Measurements from ENCODE around the gene HJURP.

HJURP gene

DNA sequence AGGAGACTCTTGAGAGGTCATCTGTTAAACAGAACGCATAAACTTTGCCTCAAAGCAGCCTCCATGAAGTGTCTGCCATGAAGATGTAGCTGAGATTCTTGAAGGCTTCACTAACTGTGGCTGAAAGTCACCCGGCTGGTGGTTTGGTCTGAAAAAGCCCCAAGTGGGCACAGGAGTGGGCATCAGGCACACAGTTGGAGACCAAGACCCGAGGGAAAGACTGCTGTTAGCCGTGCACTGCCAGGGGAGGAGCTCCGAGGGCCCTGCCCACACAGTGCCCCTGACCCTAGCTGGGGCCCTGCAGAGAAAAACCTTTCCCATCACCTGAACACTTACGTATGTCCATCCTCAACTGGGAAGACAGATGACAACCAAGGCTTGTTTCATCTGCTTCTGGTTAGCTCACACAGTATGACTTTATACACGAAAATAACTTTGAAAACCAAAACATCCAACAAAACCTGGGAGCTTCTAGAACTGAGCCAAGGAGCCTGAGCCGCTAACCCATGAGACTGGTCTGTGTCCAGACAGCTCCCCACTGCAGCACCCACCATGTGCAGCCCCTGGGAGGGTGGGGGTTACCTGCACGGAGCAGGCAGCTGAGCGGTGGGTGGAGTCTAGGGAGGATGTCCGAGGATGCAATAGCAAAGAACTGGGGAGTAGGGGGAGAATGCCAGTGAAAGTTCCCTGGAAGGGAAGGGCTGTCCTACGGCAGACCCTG lies 15.4 kb downstream of the HJURP start:
- Histone ChIP-seq H3K36me3 (ENCODE audit: insufficient read depth, low read length) (peaks cover 32% of the 10 kb centered on the region), H3K27ac (ENCODE audit: low read depth, low read length) (no peak overlapping the region), H2AFZ (ENCODE audit: low read length, unreplicated experiment) (no peak overlapping the region), H3K4me1 (ENCODE audit: control insufficient read depth, insufficient read depth, low read length, unreplicated experiment) (no peaks in the 10 kb centered on the region), H3K27me3 (ENCODE audit: insufficient read depth, low read length) (no peaks in the 10 kb centered on the region), H3K79me2 (ENCODE audit: control insufficient read depth, insufficient read depth, low read length, unreplicated experiment) (peaks cover 76% of the 10 kb centered on the region), H3K4me3 (ENCODE audit: low read depth, low read length) (no peak overlapping the region)

DNA sequence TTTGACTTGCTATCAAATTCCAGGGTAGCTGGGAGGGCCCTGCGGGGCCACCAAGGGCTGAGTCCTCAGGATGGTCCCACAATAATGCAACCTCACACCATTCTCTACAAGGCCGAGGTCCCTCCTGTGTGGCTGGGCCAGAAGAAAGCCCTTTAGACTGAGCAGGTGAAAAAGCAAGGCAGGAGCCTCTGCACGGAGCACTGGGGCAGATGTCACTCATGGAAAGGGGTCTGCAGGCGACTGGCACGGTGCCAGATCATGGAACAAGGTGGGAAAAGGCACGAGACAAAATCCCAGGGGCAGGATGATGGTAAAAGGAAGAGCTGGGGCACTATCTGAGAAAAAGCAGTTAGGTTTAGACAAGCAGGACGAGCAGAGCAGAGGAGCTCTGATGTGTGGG lies 16.1 kb downstream of the HJURP start:
- H3K79me2 ChIP-seq (ENCODE audit: control insufficient read depth, insufficient read depth, low read length, unreplicated experiment): peaks cover 72% of the 10 kb centered on the region
- no peak overlapping the region for H3K27ac ChIP-seq (ENCODE audit: low read depth, low read length)
- H2AFZ ChIP-seq (ENCODE audit: low read length, unreplicated experiment): peak overlapping the region; percentile 51
- H3K27me3 ChIP-seq (ENCODE audit: insufficient read depth, low read length): no peaks in the 10 kb centered on the region
- peaks cover 32% of the 10 kb centered on the region for H3K36me3 ChIP-seq (ENCODE audit: insufficient read depth, low read length)
- H3K4me1 ChIP-seq (ENCODE audit: control insufficient read depth, insufficient read depth, low read length, unreplicated experiment): no peaks in the 10 kb centered on the region
- H3K4me3 ChIP-seq (ENCODE audit: low read depth, low read length): no peak overlapping the region

- H3K27ac ChIP-seq (ENCODE audit: low read depth, low read length): no peak overlapping the region
- H3K4me1 ChIP-seq (ENCODE audit: control insufficient read depth, insufficient read depth, low read length, unreplicated experiment): no peaks in the 10 kb centered on the region
- H2AFZ ChIP-seq (ENCODE audit: low read length, unreplicated experiment): peak overlapping the region; percentile 51
Measured at GRCh38 chr2:233837694-233838229, 16.6 kb downstream of the HJURP start.

GRCh38 chr2:233836359-233836758 lies 18.0 kb downstream of the HJURP start:
- H3K4me3 ChIP-seq (ENCODE audit: low read depth, low read length): no peak overlapping the region
- H3K36me3 ChIP-seq (ENCODE audit: insufficient read depth, low read length): peaks cover 18% of the 10 kb centered on the region; the same call in 1 of the 2 replicates
- H3K79me2 ChIP-seq (ENCODE audit: control insufficient read depth, insufficient read depth, low read length, unreplicated experiment): peaks cover 53% of the 10 kb centered on the region
- H2AFZ ChIP-seq (ENCODE audit: low read length, unreplicated experiment): no peak overlapping the region
- H3K27ac ChIP-seq (ENCODE audit: low read depth, low read length): no peak overlapping the region
- no peaks in the 10 kb centered on the region for H3K27me3 ChIP-seq (ENCODE audit: insufficient read depth, low read length)
- no peaks in the 10 kb centered on the region for H3K4me1 ChIP-seq (ENCODE audit: control insufficient read depth, insufficient read depth, low read length, unreplicated experiment)

More at GRCh38 chr2:233837694-233838229, 16.6 kb downstream of the HJURP start:
- peaks cover 32% of the 10 kb centered on the region for H3K36me3 ChIP-seq (ENCODE audit: insufficient read depth, low read length)
- H3K79me2 ChIP-seq (ENCODE audit: control insufficient read depth, insufficient read depth, low read length, unreplicated experiment): peaks cover 67% of the 10 kb centered on the region
- H3K27me3 ChIP-seq (ENCODE audit: insufficient read depth, low read length): no peaks in the 10 kb centered on the region
- H3K4me3 ChIP-seq (ENCODE audit: low read depth, low read length): no peak overlapping the region

DNA sequence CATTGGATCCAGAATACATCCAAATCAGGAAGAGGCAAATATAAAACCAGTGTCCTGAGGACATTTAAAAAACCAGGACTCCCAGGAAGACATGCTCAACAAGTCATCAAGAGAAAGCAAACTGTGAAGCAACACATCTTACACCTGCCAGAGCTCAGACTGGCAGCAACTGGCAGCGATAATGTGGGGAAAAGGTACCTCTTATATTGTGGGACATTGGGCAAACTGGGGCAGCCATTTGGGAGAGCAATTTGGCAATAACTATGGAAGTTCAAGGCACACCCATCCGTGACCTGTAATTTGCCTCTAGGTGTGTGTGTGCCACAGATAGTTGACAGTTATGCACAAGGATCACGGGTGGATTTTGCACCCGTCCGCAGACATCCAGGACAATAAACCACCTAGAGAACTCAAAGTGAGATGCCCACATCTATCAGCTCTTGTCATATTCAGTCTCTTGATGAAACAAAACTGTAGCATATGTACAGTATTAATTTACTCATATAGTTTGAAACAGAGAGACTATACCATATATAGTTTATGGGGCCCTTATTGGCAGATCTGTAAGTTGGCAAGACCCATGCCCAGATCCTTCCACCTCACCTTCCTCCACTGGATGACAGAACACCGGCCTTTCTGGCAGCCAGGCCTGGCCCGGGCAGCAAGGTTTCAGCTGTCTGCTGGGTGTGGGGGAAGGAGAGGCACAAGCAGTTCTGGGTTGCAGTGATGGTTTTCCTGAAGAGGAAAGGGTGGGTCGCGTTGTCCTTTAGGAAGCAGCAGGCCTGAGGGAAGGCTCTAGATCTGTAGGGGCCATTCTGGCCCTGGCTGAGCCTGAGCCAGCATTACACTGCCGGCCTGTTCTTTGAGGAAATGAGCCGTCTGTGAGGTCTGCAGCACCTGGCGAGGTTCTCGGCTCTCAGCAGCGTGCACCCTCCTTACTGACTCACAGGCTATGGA lies 18.8 kb downstream of the HJURP start:
- Histone ChIP-seq H3K27ac (ENCODE audit: low read depth, low read length) (no peak overlapping the region), H3K36me3 (ENCODE audit: insufficient read depth, low read length) (peaks cover 10% of the 10 kb centered on the region; the same call in 1 of the 2 replicates), H3K4me3 (ENCODE audit: low read depth, low read length) (no peak overlapping the region), H3K79me2 (ENCODE audit: control insufficient read depth, insufficient read depth, low read length, unreplicated experiment) (peaks cover 44% of the 10 kb centered on the region), H3K4me1 (ENCODE audit: control insufficient read depth, insufficient read depth, low read length, unreplicated experiment) (no peaks in the 10 kb centered on the region), H3K27me3 (ENCODE audit: insufficient read depth, low read length) (no peaks in the 10 kb centered on the region), H2AFZ (ENCODE audit: low read length, unreplicated experiment) (no peak overlapping the region)

DNA sequence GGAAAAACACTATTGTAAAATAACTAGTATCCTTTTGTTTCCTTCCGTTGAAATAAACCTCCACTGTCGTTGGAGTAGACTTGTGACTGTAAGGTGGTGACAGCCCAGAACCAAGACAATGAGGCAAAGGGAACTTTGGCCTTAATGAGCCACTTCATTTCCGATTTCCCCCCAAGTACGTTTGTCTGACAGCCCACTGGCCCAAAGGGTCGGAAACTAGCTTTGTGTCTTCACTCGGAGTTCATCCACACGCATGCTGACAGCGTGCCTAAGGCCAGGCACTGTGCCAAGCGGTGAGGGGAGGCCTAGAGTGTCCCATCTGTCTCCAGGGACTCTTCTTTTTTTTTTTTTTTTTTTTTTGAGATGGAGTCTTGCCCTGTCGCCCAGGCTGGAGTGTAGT lies 21.0 kb downstream of the HJURP start:
- Histone ChIP-seq H3K27me3 (ENCODE audit: insufficient read depth, low read length) (no peaks in the 10 kb centered on the region), H3K79me2 (ENCODE audit: control insufficient read depth, insufficient read depth, low read length, unreplicated experiment) (peaks cover 23% of the 10 kb centered on the region), H3K4me3 (ENCODE audit: low read depth, low read length) (no peak overlapping the region), H3K36me3 (ENCODE audit: insufficient read depth, low read length) (no peaks in the 10 kb centered on the region), H2AFZ (ENCODE audit: low read length, unreplicated experiment) (no peak overlapping the region), H3K4me1 (ENCODE audit: control insufficient read depth, insufficient read depth, low read length, unreplicated experiment) (no peaks in the 10 kb centered on the region), H3K27ac (ENCODE audit: low read depth, low read length) (peak overlapping the region; percentile 10; the same call in 1 of the 2 replicates)

- peak overlapping the region; percentile 10; the same call in 1 of the 2 replicates for H3K27ac ChIP-seq (ENCODE audit: low read depth, low read length)
- no peaks in the 10 kb centered on the region for H3K36me3 ChIP-seq (ENCODE audit: insufficient read depth, low read length)
- no peaks in the 10 kb centered on the region for H3K4me1 ChIP-seq (ENCODE audit: control insufficient read depth, insufficient read depth, low read length, unreplicated experiment)
- no peak overlapping the region for H3K4me3 ChIP-seq (ENCODE audit: low read depth, low read length)
- peaks cover 18% of the 10 kb centered on the region for H3K79me2 ChIP-seq (ENCODE audit: control insufficient read depth, insufficient read depth, low read length, unreplicated experiment)
- no peak overlapping the region for H2AFZ ChIP-seq (ENCODE audit: low read length, unreplicated experiment)
- no peaks in the 10 kb centered on the region for H3K27me3 ChIP-seq (ENCODE audit: insufficient read depth, low read length)
Measured at GRCh38 chr2:233832869-233833311, 21.4 kb downstream of the HJURP start.

- Histone ChIP-seq H3K4me1 (ENCODE audit: control insufficient read depth, insufficient read depth, low read length, unreplicated experiment) (no peaks in the 10 kb centered on the region), H3K4me3 (ENCODE audit: low read depth, low read length) (no peak overlapping the region), H3K36me3 (ENCODE audit: insufficient read depth, low read length) (no peaks in the 10 kb centered on the region), H3K27me3 (ENCODE audit: insufficient read depth, low read length) (no peaks in the 10 kb centered on the region), H3K27ac (ENCODE audit: low read depth, low read length) (peak overlapping the region; percentile 27; the same call in 1 of the 2 replicates), H3K79me2 (ENCODE audit: control insufficient read depth, insufficient read depth, low read length, unreplicated experiment) (peaks cover 13% of the 10 kb centered on the region), H2AFZ (ENCODE audit: low read length, unreplicated experiment) (no peak overlapping the region)
Measured at GRCh38 chr2:233832414-233832813, 21.9 kb downstream of the HJURP start.

- Histone ChIP-seq H3K4me1 (ENCODE audit: control insufficient read depth, insufficient read depth, low read length, unreplicated experiment) (no peaks in the 10 kb centered on the region), H3K4me3 (ENCODE audit: low read depth, low read length) (no peak overlapping the region), H3K36me3 (ENCODE audit: insufficient read depth, low read length) (no peaks in the 10 kb centered on the region), H3K79me2 (ENCODE audit: control insufficient read depth, insufficient read depth, low read length, unreplicated experiment) (peaks cover 10% of the 10 kb centered on the region), H3K27me3 (ENCODE audit: insufficient read depth, low read length) (no peaks in the 10 kb centered on the region), H3K27ac (ENCODE audit: low read depth, low read length) (peak overlapping the region; percentile 27; the same call in 1 of the 2 replicates), H2AFZ (ENCODE audit: low read length, unreplicated experiment) (no peak overlapping the region)
Measured at GRCh38 chr2:233831861-233832260, 22.5 kb downstream of the HJURP start.

DNA sequence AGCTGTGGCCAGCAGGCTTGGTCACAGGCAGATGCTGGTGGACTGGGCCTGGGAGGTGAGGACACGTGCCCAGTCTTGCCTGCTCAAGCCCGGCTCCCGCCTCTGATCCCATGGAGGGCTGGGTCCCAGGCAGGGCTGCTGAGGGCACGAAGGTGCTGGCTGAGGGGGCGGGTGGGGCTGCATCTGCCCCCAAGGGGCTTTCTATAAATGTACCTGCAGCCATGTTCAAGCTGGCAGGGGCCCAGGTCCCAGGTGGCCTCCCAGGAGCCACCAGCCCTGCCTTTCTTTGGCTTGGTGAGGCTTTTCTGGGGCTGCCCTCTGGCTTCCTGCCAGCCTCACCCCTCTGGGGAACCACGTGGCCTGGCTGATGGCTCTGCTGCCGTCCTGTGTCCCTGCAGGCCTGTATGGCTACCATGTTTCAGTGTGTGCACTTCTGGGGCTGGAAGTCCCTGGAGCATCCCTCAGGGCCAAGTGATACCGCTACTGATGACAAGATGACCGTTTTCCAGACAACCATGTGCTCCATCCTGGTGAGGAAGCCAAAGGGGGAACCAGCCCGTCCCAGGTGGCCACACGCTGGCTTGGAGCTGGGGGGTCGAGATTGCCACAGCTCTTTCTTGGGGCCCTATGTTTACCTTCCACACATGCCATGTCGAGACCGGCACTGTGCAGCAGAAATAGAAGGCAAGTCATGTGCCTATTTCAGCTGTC lies 23.2 kb downstream of the HJURP start:
- Histone ChIP-seq H3K79me2 (ENCODE audit: control insufficient read depth, insufficient read depth, low read length, unreplicated experiment) (peaks cover 3% of the 10 kb centered on the region), H3K4me1 (ENCODE audit: control insufficient read depth, insufficient read depth, low read length, unreplicated experiment) (no peaks in the 10 kb centered on the region), H3K36me3 (ENCODE audit: insufficient read depth, low read length) (no peaks in the 10 kb centered on the region), H3K4me3 (ENCODE audit: low read depth, low read length) (no peak overlapping the region), H3K27ac (ENCODE audit: low read depth, low read length) (no peak overlapping the region), H2AFZ (ENCODE audit: low read length, unreplicated experiment) (no peak overlapping the region), H3K27me3 (ENCODE audit: insufficient read depth, low read length) (no peaks in the 10 kb centered on the region)
